ENCODE data around the gene TRANK1.

DNA sequence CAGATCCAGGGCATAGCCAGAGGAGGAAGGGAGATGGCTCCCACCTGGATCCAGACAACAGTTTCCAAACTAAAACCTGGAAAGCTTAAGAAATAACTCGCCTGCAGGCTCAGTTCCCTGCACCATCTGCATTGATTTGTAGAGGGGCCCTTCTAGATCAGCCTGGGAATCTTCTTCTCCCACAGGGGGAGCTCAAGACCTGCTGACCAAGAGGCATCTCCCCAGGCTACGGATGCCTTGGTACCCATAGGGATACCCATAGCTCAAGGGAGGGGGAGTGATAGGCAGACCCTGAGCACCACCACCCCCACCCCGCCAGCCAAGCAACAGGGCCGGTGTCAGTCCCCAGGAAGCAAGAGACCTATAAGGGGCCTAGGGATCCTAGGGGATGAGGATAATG lies 152.5 kb downstream of the TRANK1 start:
- TF ChIP-seq ZNF274 (IDR thresholded peaks at IDR 0.05; ENCODE audit: low read depth, low read length) (no peak), YY1 (IDR thresholded peaks at IDR 0.05; ENCODE audit: insufficient read depth, insufficient read length) (no peak), SUZ12 (IDR thresholded peaks at IDR 0.05; ENCODE audit: extremely low read depth, insufficient read depth, insufficient read length) (no peak)

Data from NT2/D1 (cell line).